A549 (cell line): ENCODE measurements around the gene CHID1. TPM values are rescaled to one million over a fixed set of nuclear protein-coding genes. Genes with fewer than 3 reads are reported as not detected.

ENCODE experiments used
- ATAC-seq, 2 experiments: fragments of 200-7000 bp in 1 of 2; fragments of >200 bp in 1 of 2; cut with Nextera tagmentation in 1 of 2; cut with Tn5 transposase in 1 of 2; 3 replicates each; pipeline versions ENCODE4 v1.8.0 to v1.9.1; 2018 to 2020; ENCODE audit warnings: mild to moderate bottlenecking in 1 of 2, moderate library complexity in 1 of 2
- CTCF ChIA-PET: fragments of 300-600 bp; sonication (Branson Sonifier 250); formaldehyde crosslinking; extraction: SDS; loops from one replicate; lab custom pipeline; 2021; ENCODE audit warnings: antibody characterized with exemption, inconsistent platforms; lab: Yijun Ruan, JAX
- POLR2A ChIA-PET: fragments of 350-600 bp; formaldehyde crosslinking; extraction: SDS; loops from one replicate; lab custom pipeline; 2021; ENCODE audit warnings: antibody characterized with exemption, inconsistent platforms; lab: Yijun Ruan, JAX
- DNase-seq, 2 experiments: peaks; one replicate each; pipeline versions ENCODE4 v3.0.0 to v3.0.0-alpha.2; 2011 to 2016; ENCODE audit warnings: low read depth in 1 of 2, low spot score in 1 of 2
- FAIRE-seq: peaks from 2 replicates; lab custom pipeline; 2011; peaks lifted over from hg19 to GRCh38; lab: Jason Lieb, UNC
- H3K27ac ChIP-seq, 2 experiments: fragments of >200 bp; sonication (Bioruptor Twin); formaldehyde crosslinking; 3 replicates each; pipeline ENCODE4 v1.5.1; 2016 to 2017
- H3K4me1 ChIP-seq: fragments of >200 bp; sonication (Bioruptor Twin); formaldehyde crosslinking; 3 replicates; pipeline ENCODE4 v1.6.1; 2016
- H3K4me2 ChIP-seq: fragments of >200 bp; sonication (Bioruptor Twin); formaldehyde crosslinking; 3 replicates; pipeline ENCODE4 v1.6.1; 2016
- H3K4me3 ChIP-seq: fragments of >200 bp; sonication (Bioruptor Twin); formaldehyde crosslinking; 3 replicates; pipeline ENCODE4 v1.5.1; 2016
- H3K9me3 ChIP-seq: fragments of >200 bp; sonication (Bioruptor Twin); formaldehyde crosslinking; 3 replicates; pipeline ENCODE4 v1.6.1; 2016
- CHD2 ChIP-seq: fragments of 150-350 bp; IDR thresholded peaks from 2 replicates; pipeline ENCODE4 v1.6.1; 2014; ENCODE audit warnings: low read length; ENCODE audit not compliant: partially characterized antibody
- CHD4 ChIP-seq: fragments of 200-600 bp; sonication (generic); IDR thresholded peaks from 2 replicates; pipeline ENCODE4 v1.6.1; 2016; ENCODE audit warnings: antibody characterized with exemption, mild to moderate bottlenecking, borderline replicate concordance
- ESRRA ChIP-seq: fragments of 150-350 bp; IDR thresholded peaks from 2 replicates; pipeline ENCODE4 v1.6.1; 2014; ENCODE audit warnings: mild to moderate bottlenecking, low read length, borderline replicate concordance
- FOSB ChIP-seq: fragments of 250-450 bp; sonication (Bioruptor Pico); IDR thresholded peaks from 2 replicates; pipeline ENCODE4 v1.5.0; 2020; ENCODE audit warnings: mild to moderate bottlenecking, moderate library complexity
- HDAC2 ChIP-seq: fragments of 200-600 bp; sonication (generic); IDR thresholded peaks from 2 replicates; pipeline ENCODE4 v1.6.1; 2016
- HEYL ChIP-seq: fragments of 250-450 bp; sonication (Bioruptor Pico); IDR thresholded peaks from 2 replicates; pipeline ENCODE4 v1.8.0; 2021; ENCODE audit warnings: mild to moderate bottlenecking, moderate library complexity
- HOXB5 ChIP-seq: fragments of 250-450 bp; sonication (Bioruptor Pico); IDR thresholded peaks from 2 replicates; pipeline ENCODE4 v1.5.0; 2020; ENCODE audit warnings: mild to moderate bottlenecking, moderate library complexity
- NR3C1 ChIP-seq: fragments of >200 bp; sonication (Bioruptor Twin); formaldehyde crosslinking; IDR thresholded peaks from 3 replicates; pipeline ENCODE4 v1.6.1; 2017
- POLR2A ChIP-seq: IDR thresholded peaks from 2 replicates; pipeline ENCODE4 v1.6.1; 2012; ENCODE audit warnings: mild to moderate bottlenecking, low read length
- POLR2AphosphoS2 ChIP-seq: conservative IDR thresholded peaks from 2 replicates; pipeline ENCODE4 v1.6.1; 2012; ENCODE audit warnings: low read length, improper control_type of control experiment, inconsistent platforms
- RARB ChIP-seq: fragments of 250-450 bp; sonication (Bioruptor Pico); IDR thresholded peaks from 2 replicates; pipeline ENCODE4 v1.8.0; 2021; ENCODE audit warnings: mild to moderate bottlenecking, moderate library complexity
- ZFP36 ChIP-seq: fragments of 450-650 bp; IDR thresholded peaks from 2 replicates; pipeline ENCODE4 v1.6.1; 2014; ENCODE audit warnings: borderline replicate concordance; ENCODE audit not compliant: partially characterized antibody
- ZNF302 ChIP-seq: fragments of 250-450 bp; sonication (Bioruptor Pico); IDR thresholded peaks from 2 replicates; pipeline ENCODE4 v1.9.0; 2021; ENCODE audit warnings: inconsistent platforms, mild to moderate bottlenecking, moderate library complexity
- whole genome bisulfite sequencing: methylation state at CpG from one replicate; pipeline ENCODE4 v1.1.6; 2017; ENCODE audit errors: missing lambda C conversion rate; 5-methylcytosine and 5-hydroxymethylcytosine counted together
- polyA plus RNA-seq, 4 experiments: library from polyadenylated mRNA; depleted of rRNA in 3 of 4; stranded (reverse); fragments of >200 nt; fragmentation: RNase III in 1 of 4; extraction: RNeasy Plus Mini Kit Qiagen cat#74134 plus additional on column Dnase treatment in 1 of 4; gene quantifications; 2 replicates in 3 of 4; 3 replicates in 1 of 4; pipeline ENCODE4 v1.2.3, GENCODE V29; 2011 to 2017
- TF ChIP-seq, protein P1 (sequence below): fragments of >200 bp; sonication (Bioruptor Twin); formaldehyde crosslinking; IDR thresholded peaks from 3 replicates; pipeline ENCODE4 v1.5.1; 2016
- TF ChIP-seq, protein P2 (sequence below): fragments of 200-600 bp; sonication (generic); IDR thresholded peaks from 2 replicates; pipeline ENCODE4 v1.6.1; 2016; ENCODE audit warnings: antibody characterized with exemption, mild to moderate bottlenecking, moderate library complexity
- TF ChIP-seq, protein P3 (sequence below): fragments of 450-650 bp; IDR thresholded peaks from 2 replicates; pipeline ENCODE4 v1.6.1; 2014; ENCODE audit warnings: antibody characterized with exemption
- TF ChIP-seq, protein P4 (sequence below): IDR thresholded peaks from 2 replicates; pipeline ENCODE4 v1.6.1; 2012
- TF ChIP-seq, protein P5 (sequence below): fragments of 250-450 bp; sonication (Bioruptor Pico); IDR thresholded peaks from 2 replicates; pipeline ENCODE4 v1.5.0; 2021; ENCODE audit warnings: mild to moderate bottlenecking, moderate library complexity, borderline replicate concordance

Gene CHID1
- polyA plus RNA-seq, 2 of the 4 experiments (the other 2 are of a cell fraction) = 53.8 to 70.6 TPM

DNA sequence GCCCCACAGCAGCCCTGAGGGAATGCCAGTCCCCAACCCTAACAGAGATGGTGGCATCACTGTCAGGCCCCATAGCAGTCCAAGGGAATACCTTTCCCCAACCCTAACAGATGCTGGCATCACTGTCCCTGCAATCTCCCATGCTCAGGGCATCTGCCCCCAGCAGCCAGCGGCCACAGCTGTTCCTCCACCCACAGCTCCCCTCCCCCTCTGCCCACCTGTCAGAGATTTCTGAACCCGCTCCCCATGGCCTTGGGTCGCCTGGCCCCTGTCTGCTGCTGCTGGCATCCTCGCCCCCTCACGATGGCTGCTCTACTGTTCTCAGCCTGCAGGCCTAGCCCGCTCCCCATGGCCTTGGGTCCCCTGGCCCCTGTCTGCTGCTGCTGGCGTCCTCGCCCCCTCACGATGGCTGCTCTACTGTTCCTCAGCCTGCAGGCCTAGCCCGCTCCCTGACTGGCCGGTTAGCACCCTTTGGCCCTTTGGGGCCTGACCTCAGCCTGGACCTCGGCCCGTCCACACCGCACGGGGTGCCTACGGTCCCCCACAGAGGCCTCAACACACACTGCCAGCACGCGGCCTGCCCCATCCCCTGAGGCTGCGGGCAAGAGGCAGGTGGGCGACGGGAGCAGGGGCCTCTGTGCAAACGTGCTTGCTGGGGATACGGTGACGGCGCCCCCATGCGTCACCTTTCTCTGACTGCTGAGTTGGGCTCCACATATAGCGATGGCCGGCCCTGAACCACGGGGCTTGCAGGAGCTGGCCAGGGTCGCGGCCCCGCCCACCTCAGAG lies 20.7 kb downstream of the CHID1 start (continued):
- TF ChIP-seq, protein P1, sequence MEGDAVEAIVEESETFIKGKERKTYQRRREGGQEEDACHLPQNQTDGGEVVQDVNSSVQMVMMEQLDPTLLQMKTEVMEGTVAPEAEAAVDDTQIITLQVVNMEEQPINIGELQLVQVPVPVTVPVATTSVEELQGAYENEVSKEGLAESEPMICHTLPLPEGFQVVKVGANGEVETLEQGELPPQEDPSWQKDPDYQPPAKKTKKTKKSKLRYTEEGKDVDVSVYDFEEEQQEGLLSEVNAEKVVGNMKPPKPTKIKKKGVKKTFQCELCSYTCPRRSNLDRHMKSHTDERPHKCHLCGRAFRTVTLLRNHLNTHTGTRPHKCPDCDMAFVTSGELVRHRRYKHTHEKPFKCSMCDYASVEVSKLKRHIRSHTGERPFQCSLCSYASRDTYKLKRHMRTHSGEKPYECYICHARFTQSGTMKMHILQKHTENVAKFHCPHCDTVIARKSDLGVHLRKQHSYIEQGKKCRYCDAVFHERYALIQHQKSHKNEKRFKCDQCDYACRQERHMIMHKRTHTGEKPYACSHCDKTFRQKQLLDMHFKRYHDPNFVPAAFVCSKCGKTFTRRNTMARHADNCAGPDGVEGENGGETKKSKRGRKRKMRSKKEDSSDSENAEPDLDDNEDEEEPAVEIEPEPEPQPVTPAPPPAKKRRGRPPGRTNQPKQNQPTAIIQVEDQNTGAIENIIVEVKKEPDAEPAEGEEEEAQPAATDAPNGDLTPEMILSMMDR = no peak
- TF ChIP-seq NR3C1 (no peak), FOSB (no peak)

DNA sequence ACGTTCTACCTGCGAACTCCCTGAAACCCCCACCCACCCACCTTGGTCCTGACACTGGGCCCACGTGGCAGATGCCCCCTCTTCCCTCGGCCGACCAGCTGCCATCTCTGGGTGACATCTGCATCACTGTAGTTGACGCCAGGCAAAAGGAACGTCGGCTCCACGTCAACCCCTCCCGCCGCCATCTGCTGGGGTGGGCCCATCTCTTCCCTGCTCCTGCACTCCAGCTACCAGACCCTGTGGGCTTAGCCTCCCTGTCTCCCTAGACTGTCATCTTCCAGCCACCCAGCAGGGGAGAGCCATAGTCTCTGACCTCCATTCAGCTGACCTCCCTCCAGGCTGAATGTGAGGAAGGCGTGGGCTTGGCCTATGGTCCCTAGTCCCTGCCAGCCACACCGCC lies 21.4 kb downstream of the CHID1 start:
- CTCF ChIA-PET = interaction anchor here (1.5 kb wide), 1 partner anchor 42 kb away, joined by 3 read pairs; no protein-coding TSS in a partner anchor
- POLR2A ChIA-PET = no interaction called here

More for the DNA sequence above, 21.4 kb downstream of the CHID1 start:
- no peaks in the 10 kb centered on the region for H3K9me3 ChIP-seq
- H3K27ac ChIP-seq = no peak overlapping the region
- no peak overlapping the region for H3K4me3 ChIP-seq
- H3K4me2 ChIP-seq = no peak overlapping the region
- DNase-seq (no peak), ATAC-seq (peak; percentile 11 to 22; a peak in 1 of 6 replicates), FAIRE-seq (no peak)
- TF ChIP-seq ZFP36 (no peak), HDAC2 (no peak), ESRRA (no peak), POLR2AphosphoS2 (no peak), HEYL (CRISPR knock-in tag) (no peak), CHD2 (no peak), RARB (CRISPR knock-in tag) (no peak), HOXB5 (no peak), POLR2A (no peak), CHD4 (no peak), ZNF302 (CRISPR knock-in tag) (no peak)
- TF ChIP-seq, protein P2, sequence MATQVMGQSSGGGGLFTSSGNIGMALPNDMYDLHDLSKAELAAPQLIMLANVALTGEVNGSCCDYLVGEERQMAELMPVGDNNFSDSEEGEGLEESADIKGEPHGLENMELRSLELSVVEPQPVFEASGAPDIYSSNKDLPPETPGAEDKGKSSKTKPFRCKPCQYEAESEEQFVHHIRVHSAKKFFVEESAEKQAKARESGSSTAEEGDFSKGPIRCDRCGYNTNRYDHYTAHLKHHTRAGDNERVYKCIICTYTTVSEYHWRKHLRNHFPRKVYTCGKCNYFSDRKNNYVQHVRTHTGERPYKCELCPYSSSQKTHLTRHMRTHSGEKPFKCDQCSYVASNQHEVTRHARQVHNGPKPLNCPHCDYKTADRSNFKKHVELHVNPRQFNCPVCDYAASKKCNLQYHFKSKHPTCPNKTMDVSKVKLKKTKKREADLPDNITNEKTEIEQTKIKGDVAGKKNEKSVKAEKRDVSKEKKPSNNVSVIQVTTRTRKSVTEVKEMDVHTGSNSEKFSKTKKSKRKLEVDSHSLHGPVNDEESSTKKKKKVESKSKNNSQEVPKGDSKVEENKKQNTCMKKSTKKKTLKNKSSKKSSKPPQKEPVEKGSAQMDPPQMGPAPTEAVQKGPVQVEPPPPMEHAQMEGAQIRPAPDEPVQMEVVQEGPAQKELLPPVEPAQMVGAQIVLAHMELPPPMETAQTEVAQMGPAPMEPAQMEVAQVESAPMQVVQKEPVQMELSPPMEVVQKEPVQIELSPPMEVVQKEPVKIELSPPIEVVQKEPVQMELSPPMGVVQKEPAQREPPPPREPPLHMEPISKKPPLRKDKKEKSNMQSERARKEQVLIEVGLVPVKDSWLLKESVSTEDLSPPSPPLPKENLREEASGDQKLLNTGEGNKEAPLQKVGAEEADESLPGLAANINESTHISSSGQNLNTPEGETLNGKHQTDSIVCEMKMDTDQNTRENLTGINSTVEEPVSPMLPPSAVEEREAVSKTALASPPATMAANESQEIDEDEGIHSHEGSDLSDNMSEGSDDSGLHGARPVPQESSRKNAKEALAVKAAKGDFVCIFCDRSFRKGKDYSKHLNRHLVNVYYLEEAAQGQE = no peak
- TF ChIP-seq, protein P3, sequence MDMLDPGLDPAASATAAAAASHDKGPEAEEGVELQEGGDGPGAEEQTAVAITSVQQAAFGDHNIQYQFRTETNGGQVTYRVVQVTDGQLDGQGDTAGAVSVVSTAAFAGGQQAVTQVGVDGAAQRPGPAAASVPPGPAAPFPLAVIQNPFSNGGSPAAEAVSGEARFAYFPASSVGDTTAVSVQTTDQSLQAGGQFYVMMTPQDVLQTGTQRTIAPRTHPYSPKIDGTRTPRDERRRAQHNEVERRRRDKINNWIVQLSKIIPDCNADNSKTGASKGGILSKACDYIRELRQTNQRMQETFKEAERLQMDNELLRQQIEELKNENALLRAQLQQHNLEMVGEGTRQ = no peak
- TF ChIP-seq, protein P4, sequence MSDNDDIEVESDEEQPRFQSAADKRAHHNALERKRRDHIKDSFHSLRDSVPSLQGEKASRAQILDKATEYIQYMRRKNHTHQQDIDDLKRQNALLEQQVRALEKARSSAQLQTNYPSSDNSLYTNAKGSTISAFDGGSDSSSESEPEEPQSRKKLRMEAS = no peak
- TF ChIP-seq, protein P5, sequence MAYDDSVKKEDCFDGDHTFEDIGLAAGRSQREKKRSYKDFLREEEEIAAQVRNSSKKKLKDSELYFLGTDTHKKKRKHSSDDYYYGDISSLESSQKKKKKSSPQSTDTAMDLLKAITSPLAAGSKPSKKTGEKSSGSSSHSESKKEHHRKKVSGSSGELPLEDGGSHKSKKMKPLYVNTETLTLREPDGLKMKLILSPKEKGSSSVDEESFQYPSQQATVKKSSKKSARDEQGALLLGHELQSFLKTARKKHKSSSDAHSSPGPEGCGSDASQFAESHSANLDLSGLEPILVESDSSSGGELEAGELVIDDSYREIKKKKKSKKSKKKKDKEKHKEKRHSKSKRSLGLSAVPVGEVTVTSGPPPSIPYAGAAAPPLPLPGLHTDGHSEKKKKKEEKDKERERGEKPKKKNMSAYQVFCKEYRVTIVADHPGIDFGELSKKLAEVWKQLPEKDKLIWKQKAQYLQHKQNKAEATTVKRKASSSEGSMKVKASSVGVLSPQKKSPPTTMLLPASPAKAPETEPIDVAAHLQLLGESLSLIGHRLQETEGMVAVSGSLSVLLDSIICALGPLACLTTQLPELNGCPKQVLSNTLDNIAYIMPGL = no peak
- H3K4me1 ChIP-seq = no peaks in the 10 kb centered on the region
- WGBS = 95% methylated on average over 13 of the region's 13 CpGs
